Measurements from ENCODE around the gene ACP2.
A peak's percentile ranks its signal among the peaks of the same experiment; 100 is the strongest.

ACP2 gene

GRCh38 chr11:47278058-47278457, 29.4 kb upstream of the ACP2 start:
- Histone ChIP-seq H3K4me3 (ENCODE audit: low read length) (no peak overlapping the region), H3K27ac (ENCODE audit: low read length) (no peak overlapping the region), H3K9me3 (ENCODE audit: control insufficient read depth, low read depth, low read length) (no peaks in the 10 kb centered on the region), H3K9ac (ENCODE audit: low read length) (no peak overlapping the region), H3K27me3 (ENCODE audit: control insufficient read depth, insufficient read depth, low read length) (no peaks in the 10 kb centered on the region), H3K36me3 (ENCODE audit: control insufficient read depth, low read depth, low read length) (peaks cover 78% of the 10 kb centered on the region), H3K4me1 (ENCODE audit: control insufficient read depth, low read depth, low read length) (peaks cover 3% of the 10 kb centered on the region)

- peaks cover 3% of the 10 kb centered on the region for H3K4me1 ChIP-seq (ENCODE audit: control insufficient read depth, low read depth, low read length)
- H3K27ac ChIP-seq (ENCODE audit: low read length), result no peak overlapping the region
- H3K9ac ChIP-seq (ENCODE audit: low read length), result no peak overlapping the region
- H3K36me3 ChIP-seq (ENCODE audit: control insufficient read depth, low read depth, low read length), result peaks cover 69% of the 10 kb centered on the region
- no peaks in the 10 kb centered on the region for H3K9me3 ChIP-seq (ENCODE audit: control insufficient read depth, low read depth, low read length)
- H3K4me3 ChIP-seq (ENCODE audit: low read length), result no peak overlapping the region
- no peaks in the 10 kb centered on the region for H3K27me3 ChIP-seq (ENCODE audit: control insufficient read depth, insufficient read depth, low read length)
These were observed 28.3 kb upstream of the ACP2 start for GRCh38 chr11:47276923-47277322.

- Histone ChIP-seq H3K27me3 (ENCODE audit: control insufficient read depth, insufficient read depth, low read length) (no peaks in the 10 kb centered on the region), H3K4me3 (ENCODE audit: low read length) (no peak overlapping the region), H3K27ac (ENCODE audit: low read length) (no peak overlapping the region), H3K9me3 (ENCODE audit: control insufficient read depth, low read depth, low read length) (no peaks in the 10 kb centered on the region), H3K9ac (ENCODE audit: low read length) (no peak overlapping the region), H3K4me1 (ENCODE audit: control insufficient read depth, low read depth, low read length) (peaks cover 10% of the 10 kb centered on the region), H3K36me3 (ENCODE audit: control insufficient read depth, low read depth, low read length) (peaks cover 52% of the 10 kb centered on the region)
These were observed 26.1 kb upstream of the ACP2 start for GRCh38 chr11:47274495-47275235.

- no peak overlapping the region for H3K9ac ChIP-seq (ENCODE audit: low read length)
- no peaks in the 10 kb centered on the region for H3K27me3 ChIP-seq (ENCODE audit: control insufficient read depth, insufficient read depth, low read length)
- H3K36me3 ChIP-seq (ENCODE audit: control insufficient read depth, low read depth, low read length), result peaks cover 35% of the 10 kb centered on the region
- no peak overlapping the region for H3K4me3 ChIP-seq (ENCODE audit: low read length)
- H3K27ac ChIP-seq (ENCODE audit: low read length), result no peak overlapping the region
- H3K9me3 ChIP-seq (ENCODE audit: control insufficient read depth, low read depth, low read length), result no peaks in the 10 kb centered on the region
- peaks cover 23% of the 10 kb centered on the region for H3K4me1 ChIP-seq (ENCODE audit: control insufficient read depth, low read depth, low read length)
These were observed 24.1 kb upstream of the ACP2 start for GRCh38 chr11:47272706-47273105.

- Histone ChIP-seq H3K9me3 (ENCODE audit: control insufficient read depth, low read depth, low read length) (no peaks in the 10 kb centered on the region), H3K27me3 (ENCODE audit: control insufficient read depth, insufficient read depth, low read length) (no peaks in the 10 kb centered on the region), H3K36me3 (ENCODE audit: control insufficient read depth, low read depth, low read length) (peaks cover 30% of the 10 kb centered on the region), H3K27ac (ENCODE audit: low read length) (no peak overlapping the region), H3K4me1 (ENCODE audit: control insufficient read depth, low read depth, low read length) (peaks cover 26% of the 10 kb centered on the region), H3K4me3 (ENCODE audit: low read length) (no peak overlapping the region), H3K9ac (ENCODE audit: low read length) (no peak overlapping the region)
These were observed 23.5 kb upstream of the ACP2 start for GRCh38 chr11:47271961-47272661.

- Histone ChIP-seq H3K9ac (ENCODE audit: low read length) (no peak overlapping the region), H3K4me1 (ENCODE audit: control insufficient read depth, low read depth, low read length) (peaks cover 26% of the 10 kb centered on the region), H3K27ac (ENCODE audit: low read length) (no peak overlapping the region), H3K36me3 (ENCODE audit: control insufficient read depth, low read depth, low read length) (peaks cover 23% of the 10 kb centered on the region), H3K9me3 (ENCODE audit: control insufficient read depth, low read depth, low read length) (no peaks in the 10 kb centered on the region), H3K4me3 (ENCODE audit: low read length) (peak overlapping the region; percentile 79), H3K27me3 (ENCODE audit: control insufficient read depth, insufficient read depth, low read length) (no peaks in the 10 kb centered on the region)
These were observed 22.7 kb upstream of the ACP2 start for GRCh38 chr11:47271328-47271727.

- peak overlapping the region; percentile 79 for H3K4me3 ChIP-seq (ENCODE audit: low read length)
- peaks cover 16% of the 10 kb centered on the region for H3K36me3 ChIP-seq (ENCODE audit: control insufficient read depth, low read depth, low read length)
- no peak overlapping the region for H3K27ac ChIP-seq (ENCODE audit: low read length)
- no peaks in the 10 kb centered on the region for H3K9me3 ChIP-seq (ENCODE audit: control insufficient read depth, low read depth, low read length)
- no peak overlapping the region for H3K9ac ChIP-seq (ENCODE audit: low read length)
- no peaks in the 10 kb centered on the region for H3K27me3 ChIP-seq (ENCODE audit: control insufficient read depth, insufficient read depth, low read length)
- H3K4me1 ChIP-seq (ENCODE audit: control insufficient read depth, low read depth, low read length), result peaks cover 26% of the 10 kb centered on the region
These were observed 22.0 kb upstream of the ACP2 start for GRCh38 chr11:47270331-47271271.

GRCh38 chr11:47269829-47270305, 21.3 kb upstream of the ACP2 start, which contains the start of gene MADD:
TSS of gene MADD (plus strand) at chr11:47270133.
- Histone ChIP-seq H3K36me3 (ENCODE audit: control insufficient read depth, low read depth, low read length) (peaks cover 10% of the 10 kb centered on the region), H3K4me3 (ENCODE audit: low read length) (peak within 1 kb of the TSS; percentile 79), H3K27me3 (ENCODE audit: control insufficient read depth, insufficient read depth, low read length) (no peaks in the 10 kb centered on the region), H3K27ac (ENCODE audit: low read length) (no peak within 1 kb of the TSS), H3K9me3 (ENCODE audit: control insufficient read depth, low read depth, low read length) (no peaks in the 10 kb centered on the region), H3K9ac (ENCODE audit: low read length) (peak within 1 kb of the TSS; percentile 56), H3K4me1 (ENCODE audit: control insufficient read depth, low read depth, low read length) (peaks cover 26% of the 10 kb centered on the region)

GRCh38 chr11:47269002-47269828, 20.6 kb upstream of the ACP2 start:
- H3K27ac ChIP-seq (ENCODE audit: low read length), result no peak overlapping the region
- H3K9me3 ChIP-seq (ENCODE audit: control insufficient read depth, low read depth, low read length), result no peaks in the 10 kb centered on the region
- H3K4me3 ChIP-seq (ENCODE audit: low read length), result peak overlapping the region; percentile 79
- H3K27me3 ChIP-seq (ENCODE audit: control insufficient read depth, insufficient read depth, low read length), result no peaks in the 10 kb centered on the region
- peaks cover 26% of the 10 kb centered on the region for H3K4me1 ChIP-seq (ENCODE audit: control insufficient read depth, low read depth, low read length)
- peaks cover 4% of the 10 kb centered on the region for H3K36me3 ChIP-seq (ENCODE audit: control insufficient read depth, low read depth, low read length)
- H3K9ac ChIP-seq (ENCODE audit: low read length), result peak overlapping the region; percentile 56

GRCh38 chr11:47268448-47269001, 19.9 kb upstream of the ACP2 start:
- Histone ChIP-seq H3K4me3 (ENCODE audit: low read length) (peak overlapping the region; percentile 79), H3K9ac (ENCODE audit: low read length) (peak overlapping the region; percentile 45), H3K27me3 (ENCODE audit: control insufficient read depth, insufficient read depth, low read length) (no peaks in the 10 kb centered on the region), H3K27ac (ENCODE audit: low read length) (peak overlapping the region; percentile 63), H3K4me1 (ENCODE audit: control insufficient read depth, low read depth, low read length) (peaks cover 26% of the 10 kb centered on the region), H3K9me3 (ENCODE audit: control insufficient read depth, low read depth, low read length) (no peaks in the 10 kb centered on the region), H3K36me3 (ENCODE audit: control insufficient read depth, low read depth, low read length) (no peaks in the 10 kb centered on the region)

Data from iPS-18a (cell line).